Measurements from ENCODE around the gene NPLOC4.
"Not testable (repeated sequence)": the region's sequence is repeated elsewhere in the genome, so short reads cannot be mapped to it uniquely, and the experiment has no call there.

NPLOC4 gene

DNA sequence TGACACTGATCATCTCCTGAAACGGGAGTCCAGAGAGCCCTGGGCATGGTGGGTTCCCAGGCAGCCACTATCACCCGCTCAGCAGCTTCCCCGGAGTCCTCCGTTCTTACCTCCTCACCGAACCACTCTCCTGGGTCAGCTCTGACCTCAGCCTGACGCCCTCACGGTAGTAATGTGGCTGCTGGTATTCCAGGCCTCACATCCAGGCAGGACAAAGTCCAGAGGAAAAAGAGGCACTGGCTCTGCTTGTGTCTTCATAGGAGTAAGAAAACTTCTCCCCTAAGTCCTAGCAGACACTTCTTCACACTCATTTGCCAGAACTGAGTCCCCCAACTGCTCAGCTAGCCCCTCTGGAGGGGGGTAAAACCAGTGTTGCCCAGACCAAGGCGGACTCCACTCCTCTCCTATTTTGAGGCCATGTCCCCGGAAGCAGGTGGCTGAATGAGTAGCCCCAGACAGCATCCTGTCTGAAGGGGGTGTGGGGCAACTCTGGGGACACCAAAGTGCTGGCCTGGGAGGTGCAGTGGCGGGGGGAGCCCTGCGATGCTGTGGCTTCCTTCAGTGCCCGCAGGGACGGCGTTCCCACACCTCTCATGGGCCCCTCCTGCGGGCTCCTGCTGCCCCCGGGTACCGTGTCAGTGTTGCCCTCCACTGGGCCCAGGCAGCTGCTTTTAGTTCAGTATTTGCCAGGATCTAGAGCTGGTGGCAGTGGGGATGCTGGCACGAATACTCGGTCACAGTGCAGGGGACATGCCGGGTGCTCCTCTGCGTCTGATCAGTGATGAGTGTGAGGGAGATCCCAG, 103.4 kb downstream of the NPLOC4 start:
- no peak for DNase-seq (ENCODE audit: low read depth)

DNA sequence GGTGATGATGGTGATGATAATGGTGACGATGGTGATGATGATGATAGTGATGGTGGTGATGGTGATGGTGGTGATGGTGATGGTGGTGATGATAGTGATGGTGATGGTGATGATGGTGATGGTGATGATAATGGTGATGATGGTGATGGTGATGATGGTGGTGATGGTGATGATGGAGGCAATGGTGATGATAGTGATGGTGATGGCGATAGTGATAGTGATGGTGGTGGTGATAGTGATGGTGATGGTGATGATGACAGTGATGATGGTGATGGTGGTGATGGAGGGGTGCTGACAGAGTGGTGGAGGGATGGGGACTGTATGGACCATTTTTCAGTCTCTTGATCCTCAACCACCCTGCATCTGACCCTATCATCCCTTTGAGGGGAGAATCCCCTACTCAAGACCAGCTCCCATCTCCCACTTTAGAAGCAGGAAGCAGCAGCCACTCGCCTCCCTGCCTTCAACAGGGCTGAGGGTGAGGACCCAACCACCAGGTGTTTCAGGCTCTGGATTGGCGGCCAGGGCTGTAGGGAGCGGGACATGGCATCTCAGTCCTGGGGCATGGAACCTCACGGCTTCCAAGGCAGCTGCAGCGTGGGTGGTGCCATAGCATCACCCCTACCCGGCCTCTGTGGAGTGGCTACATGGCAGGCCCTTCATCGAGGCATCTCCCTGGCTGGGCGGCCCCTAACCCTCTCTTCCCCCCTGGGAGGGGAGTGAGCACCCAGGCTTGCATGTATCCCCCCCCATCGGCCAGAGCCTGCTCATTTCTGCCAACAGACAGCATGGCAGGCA, 104.2 kb downstream of the NPLOC4 start:
- no peak for DNase-seq (ENCODE audit: low read depth)

DNA sequence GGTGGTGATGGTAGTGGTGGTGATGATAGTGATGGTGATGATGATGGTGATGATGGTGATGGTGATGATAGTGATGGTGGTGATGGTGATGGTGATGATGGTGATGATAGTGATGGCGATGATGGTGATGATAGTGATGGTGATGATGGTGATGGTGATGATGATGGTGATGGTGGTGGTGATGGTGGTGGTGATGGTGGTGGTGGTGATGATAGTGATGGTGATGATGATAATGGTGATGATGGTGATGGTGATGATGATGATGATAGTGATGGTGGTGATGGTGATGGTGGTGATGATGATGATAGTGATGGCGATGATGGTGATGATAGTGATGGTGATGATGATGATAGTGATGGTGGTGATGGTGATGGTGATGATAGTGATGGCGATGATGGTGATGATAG, 104.9 kb downstream of the NPLOC4 start:
- not testable (repeated sequence) for DNase-seq (ENCODE audit: low read depth)

DNA sequence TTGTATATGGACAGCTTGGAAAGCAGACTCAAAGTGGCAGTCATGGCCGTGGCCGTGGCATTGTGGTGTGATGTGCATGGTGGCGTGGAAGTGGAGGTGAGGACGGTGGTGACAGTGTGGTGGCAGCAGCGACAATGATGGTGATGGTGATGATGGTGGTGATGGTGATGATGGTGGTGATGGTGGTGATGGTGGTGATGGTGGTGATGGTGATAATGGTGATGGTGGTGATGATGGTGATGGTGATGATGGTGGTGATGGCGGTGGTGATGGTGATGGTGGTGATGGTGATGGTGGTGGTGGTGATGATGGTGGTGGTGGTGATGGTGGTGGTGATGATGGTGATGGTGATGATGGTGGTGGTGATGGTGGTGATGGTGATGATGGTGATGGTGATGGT, 105.9 kb downstream of the NPLOC4 start:
- DNase-seq (ENCODE audit: low read depth): not testable (repeated sequence)

DNA sequence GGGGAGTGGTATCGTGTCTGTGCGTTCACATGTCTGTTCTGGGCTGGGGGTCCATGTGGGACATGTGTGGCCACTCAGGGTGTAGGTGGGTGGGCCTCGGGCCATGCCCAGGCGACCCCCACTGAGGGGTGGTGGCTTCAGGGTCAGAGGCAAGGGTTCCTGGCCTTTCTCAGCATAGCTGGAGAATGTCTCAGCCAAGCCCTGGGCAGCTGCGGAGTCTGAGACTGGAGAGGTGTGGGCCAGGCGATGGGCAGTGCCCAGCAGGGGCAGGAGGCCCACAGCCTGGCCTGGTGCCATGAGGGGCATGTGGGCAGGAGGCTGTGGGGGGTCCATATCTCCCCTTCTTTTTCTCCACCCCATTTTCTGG, 107.5 kb downstream of the NPLOC4 start:
- no peak for DNase-seq (ENCODE audit: low read depth)

DNA sequence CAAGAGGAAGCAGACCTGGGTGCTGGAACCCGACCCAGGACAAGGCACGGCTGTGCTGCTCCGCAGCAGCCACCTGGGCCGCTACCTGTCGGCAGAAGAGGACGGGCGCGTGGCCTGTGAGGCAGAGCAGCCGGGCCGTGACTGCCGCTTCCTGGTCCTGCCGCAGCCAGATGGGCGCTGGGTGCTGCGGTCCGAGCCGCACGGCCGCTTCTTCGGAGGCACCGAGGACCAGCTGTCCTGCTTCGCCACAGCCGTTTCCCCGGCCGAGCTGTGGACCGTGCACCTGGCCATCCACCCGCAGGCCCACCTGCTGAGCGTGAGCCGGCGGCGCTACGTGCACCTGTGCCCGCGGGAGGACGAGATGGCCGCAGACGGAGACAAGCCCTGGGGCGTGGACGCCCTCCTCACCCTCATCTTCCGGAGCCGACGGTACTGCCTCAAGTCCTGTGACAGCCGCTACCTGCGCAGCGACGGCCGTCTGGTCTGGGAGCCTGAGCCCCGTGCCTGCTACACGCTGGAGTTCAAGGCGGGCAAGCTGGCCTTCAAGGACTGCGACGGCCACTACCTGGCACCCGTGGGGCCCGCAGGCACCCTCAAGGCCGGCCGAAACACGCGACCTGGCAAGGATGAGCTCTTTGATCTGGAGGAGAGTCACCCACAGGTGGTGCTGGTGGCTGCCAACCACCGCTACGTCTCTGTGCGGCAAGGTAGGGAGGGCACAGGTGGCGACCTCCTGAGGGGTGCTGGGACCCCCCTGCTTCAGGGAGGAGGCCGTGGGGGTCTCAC, 108.1 kb downstream of the NPLOC4 start:
- no peak for DNase-seq (ENCODE audit: low read depth)

DNA sequence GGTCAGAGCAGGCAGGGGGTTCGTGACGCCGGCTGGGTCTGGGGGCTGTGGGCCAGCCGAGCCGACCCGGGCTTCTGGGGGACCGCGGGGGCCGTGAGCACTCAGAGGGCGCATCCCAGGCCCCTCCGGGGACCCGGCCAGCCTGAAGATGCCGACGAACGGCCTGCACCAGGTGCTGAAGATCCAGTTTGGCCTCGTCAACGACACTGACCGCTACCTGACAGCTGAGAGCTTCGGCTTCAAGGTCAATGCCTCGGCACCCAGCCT, 108.6 kb downstream of the NPLOC4 start:
- DNase-seq (ENCODE audit: low read depth): no peak

DNA sequence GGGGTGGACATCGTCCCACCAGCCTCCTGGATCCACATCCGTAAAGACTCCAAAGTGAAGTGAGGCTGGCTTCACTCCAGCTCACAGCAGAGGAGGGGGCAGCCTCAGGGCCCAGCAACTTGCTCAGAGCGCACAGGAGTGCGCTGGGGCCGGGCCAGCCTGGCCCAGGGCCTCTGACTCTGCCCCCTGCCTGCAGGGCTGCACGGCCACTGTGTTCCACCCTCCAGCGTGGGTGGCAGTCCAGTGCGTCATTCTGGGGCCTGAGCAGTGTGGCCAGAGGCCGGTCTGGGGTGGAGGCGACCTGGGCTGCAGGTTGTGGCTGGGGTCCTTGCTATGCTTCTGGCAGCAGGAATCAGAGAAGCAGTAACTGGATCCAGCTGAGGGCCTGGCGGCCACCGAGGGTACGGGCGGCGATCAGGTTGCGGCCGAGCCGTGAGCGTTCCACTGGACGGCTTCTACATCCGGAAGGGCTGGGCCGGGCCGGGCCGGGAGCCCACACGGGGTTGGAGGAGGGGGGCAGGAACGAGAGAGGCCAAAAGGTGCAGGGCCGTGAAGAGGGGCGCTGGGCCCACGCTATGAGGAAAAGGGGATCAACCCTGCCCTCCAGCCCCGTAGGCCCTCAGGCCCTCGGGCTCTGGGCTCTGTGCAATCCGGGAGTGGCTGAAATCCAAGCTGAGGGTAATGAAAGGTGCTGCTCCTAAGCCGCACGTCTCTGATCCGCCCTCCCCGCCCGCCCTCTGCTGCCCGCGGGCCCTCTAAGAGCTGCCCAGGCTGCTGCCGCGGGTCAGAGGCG, 109.1 kb downstream of the NPLOC4 start, which contains the start of gene FSCN2:
Gene FSCN2 (plus strand): TSS at position 787 of the 793 bp plus-strand sequence. CDS start 155 bp downstream, outside the sequence.
- no peak for DNase-seq (ENCODE audit: low read depth)

DNA sequence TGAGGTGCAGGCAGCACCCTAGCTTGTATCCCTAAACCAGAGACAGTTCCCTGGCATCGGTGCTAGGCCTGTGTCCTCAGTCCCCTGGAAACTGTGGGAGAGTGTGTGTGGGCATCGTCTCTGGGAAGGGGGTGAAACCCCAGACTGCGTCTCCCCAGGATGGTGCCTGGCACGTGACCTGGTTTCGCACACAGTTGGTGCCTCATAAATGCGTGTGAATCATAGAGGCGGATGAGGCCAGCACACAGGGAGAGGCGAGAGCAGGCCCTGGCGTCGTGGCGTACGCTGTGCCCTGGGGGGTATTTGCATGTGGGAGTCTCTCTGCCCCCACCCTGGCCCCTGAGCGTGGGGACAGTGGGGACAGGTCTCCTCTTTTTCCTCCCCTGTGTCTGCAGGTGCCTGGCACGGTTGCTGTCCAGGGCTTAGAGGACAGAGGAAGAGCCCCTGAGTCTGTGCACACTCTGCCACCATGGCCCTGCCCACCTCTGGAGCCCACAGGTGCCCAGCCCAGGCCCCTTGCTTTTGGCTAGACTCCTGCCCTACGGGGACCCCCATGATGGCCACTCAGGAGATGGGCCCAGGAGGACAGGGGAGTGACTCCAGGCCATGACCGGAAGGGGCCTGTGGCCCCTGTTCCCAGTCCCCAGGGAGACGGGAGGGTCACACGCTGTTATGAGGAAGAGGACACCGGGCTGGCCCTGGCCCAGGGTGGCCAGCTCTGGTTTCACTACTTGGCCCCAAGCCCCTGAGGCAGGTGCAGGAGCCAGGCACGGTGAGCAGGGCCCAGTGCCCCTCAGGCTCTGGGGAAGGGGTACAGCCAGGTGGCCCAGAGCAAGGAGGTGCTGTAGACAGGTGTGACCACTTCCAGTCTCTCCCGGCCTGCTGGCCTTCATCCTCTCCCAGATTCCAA, 110.0 kb downstream of the NPLOC4 start:
- DNase-seq (ENCODE audit: low read depth): no peak

DNA sequence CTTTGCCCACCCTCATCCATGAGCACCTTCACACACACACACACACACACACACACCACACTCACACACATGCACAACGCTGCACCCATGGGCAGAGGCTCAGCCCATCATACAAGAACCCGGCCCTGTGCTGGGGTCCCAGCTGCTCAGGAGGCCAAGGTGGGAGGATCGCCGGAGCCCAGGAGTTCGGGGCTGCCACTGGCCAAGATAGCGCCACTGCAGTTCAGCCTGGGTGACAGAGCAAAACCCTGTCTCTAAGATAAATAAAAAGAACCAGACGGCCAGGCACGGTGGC, 112.1 kb downstream of the NPLOC4 start:
- no peak for DNase-seq (ENCODE audit: low read depth)

DNA sequence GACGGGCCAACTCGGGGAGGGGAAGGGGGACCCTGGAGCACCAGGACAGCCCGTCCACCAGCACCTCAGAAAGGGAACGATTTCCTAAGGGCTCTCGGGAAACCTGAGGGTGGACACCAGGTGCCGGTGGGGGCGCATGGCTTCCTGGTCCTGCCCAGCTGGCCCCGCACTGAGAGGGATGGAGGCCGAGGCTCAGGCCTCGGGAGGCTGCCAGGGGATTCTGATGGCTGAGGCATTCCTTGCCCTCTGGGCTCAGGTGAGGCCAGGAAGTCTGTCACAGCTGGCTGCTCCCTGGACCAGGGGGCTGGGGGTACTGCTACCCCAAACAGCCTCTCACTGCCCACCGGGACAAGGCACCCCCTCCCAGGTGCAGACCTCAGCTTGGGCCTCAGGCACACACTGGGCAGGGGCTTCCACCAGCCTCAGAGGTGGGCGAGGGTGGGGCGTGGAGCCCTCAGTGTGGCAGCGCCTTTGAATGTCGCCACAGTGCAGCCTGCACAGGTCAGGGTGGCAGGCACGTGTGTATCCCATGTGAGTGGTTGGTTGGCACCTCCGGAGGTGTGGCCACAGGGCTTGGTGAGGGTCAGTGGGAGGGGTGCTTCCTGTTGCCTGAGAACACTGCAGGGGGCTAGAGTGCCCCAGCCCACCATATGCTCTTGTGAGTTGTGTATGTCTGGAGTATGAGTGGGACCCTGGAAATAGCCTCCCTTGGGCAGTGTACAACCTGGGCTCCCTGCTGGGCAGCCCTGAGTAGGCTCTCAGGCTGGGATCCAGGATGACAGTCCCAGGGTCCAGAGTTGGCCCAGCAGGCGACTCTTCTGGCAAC, 112.7 kb downstream of the NPLOC4 start:
- no peak for DNase-seq (ENCODE audit: low read depth)

DNA sequence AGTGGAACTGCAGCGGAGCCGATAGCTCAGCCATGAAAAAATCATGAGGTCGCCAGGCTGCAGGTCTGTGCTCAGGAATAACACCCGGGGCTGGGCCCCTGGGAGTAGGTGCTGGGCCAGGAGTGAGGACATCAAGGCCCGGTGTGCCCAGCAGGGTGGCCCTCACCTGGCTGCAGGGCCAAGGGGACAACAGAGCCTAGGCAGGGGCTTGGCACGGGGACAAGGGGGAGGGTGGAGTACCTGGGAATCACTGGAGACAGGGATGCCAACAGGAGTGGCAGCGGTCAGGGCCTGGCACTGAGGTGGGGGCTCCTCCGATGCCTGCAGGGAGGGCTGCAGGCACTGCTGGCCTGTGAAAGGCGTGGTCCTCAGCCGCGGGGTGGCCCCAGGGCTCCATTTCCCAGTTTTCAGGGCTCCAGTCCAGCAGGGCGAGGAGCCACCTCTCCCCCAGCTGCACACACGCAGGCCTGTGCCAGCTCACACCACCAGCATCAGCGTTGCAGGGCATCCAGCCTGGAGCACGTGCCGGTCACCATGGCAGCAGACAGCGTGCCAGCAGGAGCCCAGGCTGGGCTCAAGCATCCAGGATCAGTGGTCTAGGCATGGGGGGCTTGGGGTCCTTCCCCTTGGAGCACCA, 113.4 kb downstream of the NPLOC4 start:
- no peak for DNase-seq (ENCODE audit: low read depth)

DNA sequence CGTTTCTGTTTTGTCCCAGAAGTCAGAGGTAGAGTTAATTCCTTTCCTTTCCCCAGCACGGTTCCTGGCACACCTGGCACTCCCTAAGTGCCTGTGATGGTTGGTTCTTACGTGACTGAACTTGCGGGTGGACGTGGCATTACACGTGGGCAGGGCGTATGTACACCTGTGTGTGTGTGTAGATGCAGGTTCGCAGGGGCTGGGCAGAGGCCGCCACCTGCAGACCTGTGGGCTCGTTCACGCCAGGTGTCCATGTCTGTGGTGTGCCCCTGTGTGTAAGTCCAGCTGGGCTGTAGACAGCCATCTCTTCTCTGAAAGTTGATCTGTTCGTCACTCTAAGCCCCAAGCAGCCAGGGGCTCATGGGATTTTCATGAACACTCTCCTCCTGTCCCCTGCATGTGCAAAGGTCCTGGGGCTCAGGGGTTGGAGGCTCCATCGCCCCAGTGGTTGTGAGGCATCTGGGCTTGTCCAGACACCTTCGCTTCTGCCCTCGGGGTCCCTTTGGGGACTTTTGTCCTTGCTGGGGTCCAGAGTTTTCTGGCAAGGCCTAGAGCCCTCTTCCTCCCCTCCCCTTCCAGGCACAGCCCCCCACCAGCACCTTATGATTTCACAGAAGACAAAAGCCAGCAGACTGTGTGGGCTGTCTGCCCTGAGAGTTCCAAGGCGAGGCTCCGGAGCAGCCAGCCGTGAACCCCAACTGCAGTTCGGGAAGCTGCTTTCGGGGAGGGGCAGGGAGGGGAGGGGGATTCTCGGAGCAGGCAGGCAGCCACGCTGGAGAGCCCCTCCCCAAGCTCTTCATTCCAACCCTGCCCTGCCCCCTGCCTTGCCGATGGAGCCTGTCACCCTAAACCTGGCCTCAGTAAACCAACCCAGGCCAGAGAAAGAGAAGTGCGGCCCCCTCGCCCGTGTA, 114.2 kb downstream of the NPLOC4 start:
- DNase-seq (ENCODE audit: low read depth): no peak

DNA sequence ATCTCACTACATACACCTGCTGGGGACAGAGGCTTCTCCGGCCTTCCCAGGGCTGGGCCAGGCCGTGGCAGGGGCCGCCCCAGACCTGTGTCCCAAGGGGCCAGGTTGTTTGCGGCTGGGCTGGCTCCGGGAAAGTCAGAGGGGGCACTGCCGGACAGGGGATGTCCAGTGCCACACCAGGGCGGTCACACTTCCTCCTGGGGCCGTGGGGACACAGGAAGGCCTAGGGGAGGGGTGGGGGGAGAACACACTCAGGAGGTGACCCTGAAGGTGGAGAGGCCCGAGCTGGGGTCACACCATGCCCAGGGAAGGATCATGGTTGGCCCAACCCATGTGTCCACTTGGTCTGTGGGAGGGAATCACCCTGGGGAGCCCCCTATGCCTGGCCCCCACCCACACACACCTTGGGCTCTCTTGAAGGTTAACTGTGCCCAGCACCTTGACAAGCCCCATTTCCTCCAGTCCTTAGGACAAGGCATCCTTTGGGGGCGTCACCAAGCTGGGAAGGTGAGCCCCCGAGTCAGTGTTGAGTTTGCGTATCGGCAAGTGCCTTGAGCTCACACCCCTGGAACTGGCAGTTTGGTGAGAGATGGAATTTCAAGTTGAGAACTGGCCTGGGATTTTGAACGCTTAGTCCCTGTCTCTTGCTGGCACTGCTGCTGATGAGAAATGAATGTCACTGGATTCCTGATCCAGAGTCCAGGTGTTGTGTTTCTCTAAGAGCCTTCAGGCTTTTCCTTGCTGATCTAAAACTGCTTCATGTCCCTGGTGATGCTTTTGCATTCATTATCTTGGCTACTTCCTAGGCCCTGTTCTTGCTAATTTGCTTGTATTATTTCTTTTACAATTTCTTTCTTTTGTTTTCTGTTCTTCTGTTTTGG, 116.7 kb downstream of the NPLOC4 start:
- DNase-seq (ENCODE audit: low read depth): no peak

DNA sequence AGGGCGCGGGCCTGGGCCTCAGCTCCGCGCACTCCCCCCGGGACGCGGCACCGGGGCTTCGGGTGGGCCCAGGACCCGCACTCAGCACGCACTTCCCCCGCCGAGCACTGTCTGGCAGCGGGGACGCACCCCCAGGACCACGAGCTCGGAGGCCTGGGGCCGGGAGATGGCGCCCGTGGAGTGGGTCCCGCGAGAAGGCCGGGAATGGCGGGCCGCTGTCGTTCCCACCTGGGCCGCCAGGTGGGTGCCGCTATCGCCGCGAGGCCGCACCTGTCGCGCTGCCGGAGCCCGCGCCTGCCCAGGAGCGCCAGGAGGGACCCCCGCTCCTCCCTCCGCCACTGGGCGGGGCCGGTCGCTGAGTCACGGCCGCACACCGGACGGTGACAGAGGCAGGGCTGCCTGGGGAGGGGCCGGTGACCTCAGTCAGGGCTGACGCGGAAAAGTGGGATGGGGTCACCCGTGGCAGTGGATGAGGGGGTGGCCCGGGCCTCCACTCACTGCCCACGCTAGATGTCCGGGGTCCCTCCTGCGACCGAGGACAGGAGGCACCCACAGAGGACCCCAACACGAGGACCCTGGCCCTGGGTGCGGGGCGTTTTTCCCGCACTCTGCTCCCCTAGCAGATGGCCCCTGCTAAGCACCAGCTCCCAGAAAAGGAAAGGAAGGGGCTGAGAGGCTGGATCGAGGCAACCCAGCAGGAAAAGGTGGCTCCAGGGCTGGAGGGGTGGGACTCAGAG, 117.5 kb downstream of the NPLOC4 start:
- DNase-seq (ENCODE audit: low read depth): peak; percentile 65

DNA sequence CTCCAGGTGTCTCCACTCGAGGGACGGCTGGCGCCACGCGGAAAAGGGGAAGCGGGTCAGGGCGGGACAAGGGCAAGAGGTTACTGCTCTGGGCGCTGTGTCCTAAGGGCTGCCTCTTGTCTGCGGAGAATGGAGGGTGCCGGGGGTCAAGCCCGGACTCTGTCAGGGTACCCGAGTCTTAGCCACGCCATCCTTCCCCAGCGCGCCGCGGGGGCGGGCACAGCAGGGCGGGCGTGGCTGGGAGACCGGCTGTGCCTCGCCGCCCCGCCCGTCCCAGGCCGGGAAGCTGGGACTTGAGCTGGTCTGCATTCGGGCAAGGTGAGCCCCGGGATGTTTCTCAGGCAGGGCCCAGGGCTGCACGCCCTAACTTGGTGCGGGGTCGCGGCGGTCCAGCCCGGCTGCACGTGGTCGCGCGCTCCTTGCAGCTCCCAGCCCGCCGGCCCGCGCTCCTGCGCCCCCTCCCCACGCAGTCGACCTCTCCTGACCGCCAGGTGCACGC, 118.1 kb downstream of the NPLOC4 start:
- DNase-seq (ENCODE audit: low read depth): no peak
